IMR-90 (cell line): ENCODE measurements around the gene TPRX2. TPM values are rescaled to one million over a fixed set of nuclear protein-coding genes. Genes with fewer than 3 reads are reported as not detected.
"Not testable (repeated sequence)": the region's sequence is repeated elsewhere in the genome, so short reads cannot be mapped to it uniquely, and the experiment has no call there.

Source experiments
- ATAC-seq: fragments of 200-7000 bp; cut with Tn5 transposase; 2 replicates; pipeline ENCODE4 v1.9.1; 2020; ENCODE audit warnings: low read depth, mild to moderate bottlenecking, moderate library complexity
- BruUV-seq: library from RNA; stranded (reverse); fragments of 400-500 nt; replicated peaks from 2 replicates; lab custom pipeline; 2021; lab: Mats Ljungman, UMichigan
- CTCF ChIA-PET: fragments of 300-600 bp; formaldehyde crosslinking; extraction: SDS; loops from one replicate; lab custom pipeline; 2021; ENCODE audit warnings: antibody characterized with exemption; lab: Yijun Ruan, JAX
- POLR2A ChIA-PET: fragments of 300-600 bp; sonication (Branson Sonifier 250); formaldehyde crosslinking; loops from one replicate; lab custom pipeline; 2022; ENCODE audit warnings: antibody characterized with exemption; ENCODE audit not compliant: unreplicated experiment; lab: Charles Lee
- DNase-seq: peaks from one replicate; pipeline ENCODE4 v3.0.0; 2013
- H2AFZ ChIP-seq: replicated peaks from 2 replicates; pipeline ENCODE3; 2013; ENCODE audit warnings: low read length, mild to moderate bottlenecking; ENCODE audit not compliant: poor library complexity
- H2AK5ac ChIP-seq: 2 replicates; pipeline ENCODE4 v1.6.1; 2013; ENCODE audit warnings: low read depth, low read length, inconsistent platforms
- H2AK9ac ChIP-seq: replicated peaks from 2 replicates; pipeline ENCODE3; 2013; ENCODE audit warnings: mild to moderate bottlenecking, low read depth, low read length, moderate library complexity; ENCODE audit not compliant: poor library complexity
- H2BK120ac ChIP-seq: 2 replicates; pipeline ENCODE4 v1.6.1; 2013; ENCODE audit warnings: low read depth, low read length, inconsistent platforms
- H2BK15ac ChIP-seq: 3 replicates; pipeline ENCODE4 v1.6.1; 2013; ENCODE audit warnings: low read depth, low read length, inconsistent platforms
- H2BK20ac ChIP-seq: 2 replicates; pipeline ENCODE4 v1.6.1; 2013; ENCODE audit warnings: low read depth, mild to moderate bottlenecking, inconsistent platforms, low read length, moderate library complexity
- H2BK5ac ChIP-seq: 2 replicates; pipeline ENCODE4 v1.6.1; 2013; ENCODE audit warnings: mild to moderate bottlenecking, low read depth, low read length, inconsistent platforms; ENCODE audit not compliant: poor library complexity, severe bottlenecking
- H3K14ac ChIP-seq: replicated peaks from 2 replicates; pipeline ENCODE4 v1.6.1; 2013; ENCODE audit warnings: low read depth, low read length, inconsistent platforms
- H3K18ac ChIP-seq: 2 replicates; pipeline ENCODE4 v1.6.1; 2013; ENCODE audit warnings: low read depth, low read length, control low read depth
- H3K23ac ChIP-seq: 2 replicates; pipeline ENCODE4 v1.6.1; 2013; ENCODE audit warnings: low read depth, low read length, inconsistent platforms
- H3K27ac ChIP-seq: 2 replicates; pipeline ENCODE4 v1.5.1; 2013; ENCODE audit warnings: mild to moderate bottlenecking, control low read depth, low read length; ENCODE audit not compliant: insufficient read depth
- H3K27me3 ChIP-seq: 2 replicates; pipeline ENCODE4 v1.6.1; 2013; ENCODE audit warnings: low read length; ENCODE audit not compliant: control insufficient read depth, insufficient read depth
- H3K36me3 ChIP-seq: 2 replicates; pipeline ENCODE4 v1.6.1; 2013; ENCODE audit warnings: low read length, mixed read lengths; ENCODE audit not compliant: control insufficient read depth, insufficient read depth
- H3K4ac ChIP-seq: 2 replicates; pipeline ENCODE4 v1.6.1; 2013; ENCODE audit warnings: low read depth, low read length, inconsistent platforms
- H3K4me1 ChIP-seq: 2 replicates; pipeline ENCODE4 v1.6.1; 2013; ENCODE audit warnings: low read length, mixed read lengths; ENCODE audit not compliant: control insufficient read depth, insufficient read depth
- H3K4me2 ChIP-seq: 2 replicates; pipeline ENCODE4 v1.6.1; 2013; ENCODE audit warnings: low read depth, mild to moderate bottlenecking, control low read depth, low read length, moderate library complexity
- H3K4me3 ChIP-seq: 2 replicates; pipeline ENCODE4 v1.5.1; 2013; ENCODE audit warnings: low read depth, mild to moderate bottlenecking, control low read depth, low read length, moderate library complexity; ENCODE audit not compliant: insufficient read depth
- H3K56ac ChIP-seq: 2 replicates; pipeline ENCODE4 v1.6.1; 2013; ENCODE audit warnings: low read length, inconsistent platforms; ENCODE audit not compliant: insufficient read depth; ENCODE audit errors: extremely low read depth
- H3K79me1 ChIP-seq, 2 experiments: 2 replicates each; pipeline ENCODE4 v1.6.1; 2013; ENCODE audit warnings: low read length in 2 of 2, inconsistent platforms in 1 of 2, low read depth in 1 of 2
- H3K9ac ChIP-seq: 2 replicates; pipeline ENCODE4 v1.6.1; 2013; ENCODE audit warnings: low read depth, low read length, control low read depth
- H3K9me1 ChIP-seq: 2 replicates; pipeline ENCODE4 v1.6.1; 2013; ENCODE audit warnings: low read length, inconsistent platforms; ENCODE audit not compliant: insufficient read depth
- H3K9me3 ChIP-seq: 2 replicates; pipeline ENCODE4 v1.6.1; 2013; ENCODE audit warnings: low read length; ENCODE audit not compliant: control insufficient read depth, insufficient read depth
- H4K20me1 ChIP-seq: 2 replicates; pipeline ENCODE4 v1.6.1; 2013; ENCODE audit warnings: low read length, inconsistent platforms; ENCODE audit not compliant: insufficient read depth
- H4K5ac ChIP-seq: 2 replicates; pipeline ENCODE4 v1.6.1; 2013; ENCODE audit warnings: mild to moderate bottlenecking, low read depth, low read length, control low read depth
- H4K8ac ChIP-seq, 2 experiments: 2 replicates each; pipeline ENCODE4 v1.6.1; 2013; ENCODE audit warnings: low read depth in 2 of 2, low read length in 2 of 2, control low read depth in 1 of 2, inconsistent platforms in 1 of 2
- H4K91ac ChIP-seq: 2 replicates; pipeline ENCODE4 v1.6.1; 2013; ENCODE audit warnings: low read depth, low read length, inconsistent platforms; ENCODE audit not compliant: insufficient read depth
- NFE2L2 ChIP-seq: fragments of 150-350 bp; IDR thresholded peaks from 2 replicates; pipeline ENCODE4 v1.6.1; 2016; ENCODE audit warnings: low read depth, mild to moderate bottlenecking, low read length
- RAD21 ChIP-seq: IDR thresholded peaks from 2 replicates; pipeline ENCODE4 v1.6.1; 2012; ENCODE audit warnings: low read length, improper control_type of control experiment
- WGBS, 2 experiments: methylation state at CpG; one replicate each; pipeline versions ENCODE4 v1.1.5 to v1.1.7; 2013; ENCODE audit warnings: missing lambda C conversion rate in 2 of 2; ENCODE audit not compliant: insufficient read length in 1 of 2; ENCODE audit errors: extremely low coverage in 2 of 2; 5-methylcytosine and 5-hydroxymethylcytosine counted together
- dilution Hi-C: fragments of 300-500 bp; cut with HindIII; formaldehyde crosslinking; loops from one replicate; pipeline ENCODE4 v1.14.3; 2018; ENCODE audit warnings: low sequenced_read_pairs; ENCODE audit not compliant: unreplicated experiment
- in situ Hi-C: fragments of 300-500 bp; cut with MboI; formaldehyde crosslinking; loops from 3 replicates; pipeline ENCODE4 v1.14.3; 2019; ENCODE audit warnings: low sequenced_read_pairs, inconsistent platforms, mixed read lengths
- intact Hi-C: fragments of 100-400 bp; cut with micrococcal nuclease; formaldehyde crosslinking; loops from 2 replicates; pipeline ENCODE4 v1.10.0; 2022
- polyA plus RNA-seq, 3 experiments: library from polyadenylated mRNA; depleted of rRNA; stranded (reverse); fragments of >200 nt; gene quantifications; 2 replicates each; pipeline ENCODE4 v1.2.3, GENCODE V29; 2012; ENCODE audit warnings: low replicate concordance in 1 of 3
- total RNA-seq: library from RNA; depleted of rRNA; stranded (reverse); fragments of >200 nt; gene quantifications from 2 replicates; pipeline ENCODE4 v1.2.3, GENCODE V29; 2012
- TF ChIP-seq, protein P1 (sequence below): fragments of 150-350 bp; IDR thresholded peaks from 2 replicates; pipeline ENCODE4 v1.6.1; 2017; ENCODE audit warnings: mild to moderate bottlenecking, antibody characterized with exemption, low read length, low read depth

Gene TPRX2
- total and polyA plus RNA-seq, 2 of the 4 experiments (the other 2 are of a cell fraction), result not detected

DNA sequence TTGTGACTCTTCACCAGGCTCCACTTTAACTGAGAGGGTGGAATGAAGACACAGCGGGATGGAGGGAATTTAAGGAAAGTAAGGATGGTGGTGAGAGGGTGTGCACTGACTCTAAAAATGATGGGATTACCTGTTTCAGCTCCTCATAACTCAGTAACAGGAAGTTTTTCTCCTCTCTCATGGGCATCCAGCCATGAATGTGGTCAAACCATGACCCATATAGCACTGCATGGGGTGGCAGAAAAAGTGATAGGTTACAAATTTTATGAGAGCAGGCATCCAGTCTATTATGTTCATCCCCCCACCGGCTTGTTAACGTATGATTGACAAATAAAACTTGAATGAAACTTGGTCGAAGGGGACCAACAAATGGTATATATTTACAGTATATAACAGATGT is 19.9 kb downstream of the TPRX2 start:
- Histone ChIP-seq H2BK5ac (no peak overlapping the region), H3K23ac (no peak overlapping the region), H2BK20ac (no peak overlapping the region), H3K9me1 (no peaks in the 10 kb centered on the region), H3K9ac (no peak overlapping the region), H3K27me3 (no peaks in the 10 kb centered on the region), H3K4me1 (no peaks in the 10 kb centered on the region), H4K8ac (no peak overlapping the region), H3K18ac (no peak overlapping the region), H2AK9ac (no peak overlapping the region), H3K9me3 (no peaks in the 10 kb centered on the region; the same call in 1 of the 2 replicates), H3K4me2 (no peak overlapping the region), H4K91ac (no peak overlapping the region), H4K20me1 (no peaks in the 10 kb centered on the region), H3K79me1 (no peaks in the 10 kb centered on the region), H3K56ac (no peak overlapping the region), H2BK15ac (no peak overlapping the region), H4K5ac (no peak overlapping the region), H3K4ac (no peak overlapping the region), H3K36me3 (no peaks in the 10 kb centered on the region), H3K14ac (no peak overlapping the region), H2BK120ac (no peak overlapping the region), H3K27ac (no peak overlapping the region), H2AFZ (no peak overlapping the region), H3K4me3 (no peak overlapping the region), H2AK5ac (no peak overlapping the region)
- no peak for ATAC-seq
- no peak for DNase-seq
- ChIA-PET POLR2A (no interaction called here), CTCF (interaction anchor here (0.7 kb wide), 1 partner anchor 322 kb away, joined by 3 read pairs; no protein-coding TSS in a partner anchor)
- dilution Hi-C loops (no loop called here), in situ Hi-C loops (no loop called here), intact Hi-C loops (no loop called here)
- no TSS peak for BruUV-seq
- WGBS, 2 experiments, result no CpG with 5 or more reads among the region's 4 CpGs
- TF ChIP-seq, protein P1, sequence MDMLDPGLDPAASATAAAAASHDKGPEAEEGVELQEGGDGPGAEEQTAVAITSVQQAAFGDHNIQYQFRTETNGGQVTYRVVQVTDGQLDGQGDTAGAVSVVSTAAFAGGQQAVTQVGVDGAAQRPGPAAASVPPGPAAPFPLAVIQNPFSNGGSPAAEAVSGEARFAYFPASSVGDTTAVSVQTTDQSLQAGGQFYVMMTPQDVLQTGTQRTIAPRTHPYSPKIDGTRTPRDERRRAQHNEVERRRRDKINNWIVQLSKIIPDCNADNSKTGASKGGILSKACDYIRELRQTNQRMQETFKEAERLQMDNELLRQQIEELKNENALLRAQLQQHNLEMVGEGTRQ, result no peak
- TF ChIP-seq RAD21, result no peak
- TF ChIP-seq NFE2L2, result no peak

- H4K8ac ChIP-seq, H3K14ac ChIP-seq, H3K36me3 ChIP-seq, H4K5ac ChIP-seq, DNase-seq, dilution Hi-C loops, H2AFZ ChIP-seq, H3K4me2 ChIP-seq, CTCF ChIA-PET, H4K20me1 ChIP-seq, H3K9ac ChIP-seq, H2AK9ac ChIP-seq, H2BK15ac ChIP-seq, H2BK20ac ChIP-seq, in situ Hi-C loops, BruUV-seq, H3K4ac ChIP-seq, intact Hi-C loops, H3K27ac ChIP-seq, H3K56ac ChIP-seq, H3K4me3 ChIP-seq, H4K91ac ChIP-seq, H3K23ac ChIP-seq, H3K27me3 ChIP-seq, H3K79me1 ChIP-seq, H2BK120ac ChIP-seq, H3K18ac ChIP-seq, POLR2A ChIA-PET, ATAC-seq, H2BK5ac ChIP-seq, H3K9me3 ChIP-seq, H3K9me1 ChIP-seq, H3K4me1 ChIP-seq, H2AK5ac ChIP-seq: not testable (repeated sequence)
- no CpG with 5 or more reads among the region's 4 CpGs for WGBS, 2 experiments
These were observed 20.4 kb downstream of the TPRX2 start for GRCh38 chr19:47879385-47879784.
